ENCODE results near the gene PARL. TPM values are rescaled to one million over a fixed set of nuclear protein-coding genes. Genes with fewer than 3 reads are reported as not detected.

The PARL gene
- total and polyA plus RNA-seq, 2 of the 13 experiments (the other 11 are each of a cell fraction or from before 2014, with no cell fraction given): 46.3 to 58.6 TPM

DNA sequence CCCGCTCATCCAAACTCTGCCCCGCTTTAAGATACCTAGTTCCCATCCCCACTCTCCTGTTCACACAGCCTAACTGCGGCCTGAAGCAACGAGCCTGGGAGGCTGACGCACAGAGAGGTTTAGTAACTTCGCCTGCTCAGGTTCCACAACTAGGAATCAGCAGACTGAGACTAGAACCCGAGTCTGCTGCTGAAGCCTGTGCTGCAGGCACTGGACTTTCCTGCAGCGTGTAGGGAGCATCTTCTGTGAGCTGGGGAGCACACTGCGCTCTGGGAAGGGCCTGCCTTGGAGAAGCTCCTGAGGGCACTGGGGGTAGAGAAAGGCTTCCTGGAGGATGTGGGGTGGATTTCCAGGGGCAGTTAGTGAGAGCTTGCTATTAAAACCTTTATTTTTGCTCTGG lies 54.5 kb downstream of the PARL start:
- DNase-seq (ENCODE audit: low spot score) (no peak), ATAC-seq (no peak), FAIRE-seq (no peak)
- no TSS peak for BruUV-seq (replicated peaks)
- Histone ChIP-seq H3K4me3 (replicated peaks in 1 of 3; ENCODE audit: insufficient read depth in 1 of 3, low read depth in 2 of 3, low read length in 3 of 3) (no peak overlapping the region), H3K27me3 (ENCODE audit: control insufficient read depth in 1 of 2, insufficient read depth in 2 of 2, low read length in 2 of 2) (no peaks in the 10 kb centered on the region), H3K79me2 (ENCODE audit: insufficient read depth, low read length) (no peaks in the 10 kb centered on the region), H3K4me2 (ENCODE audit: low read depth, low read length) (no peak overlapping the region), H3K4me1 (ENCODE audit: insufficient read depth, low read length) (no peaks in the 10 kb centered on the region), H3K36me3 (replicated peaks in 1 of 2; ENCODE audit: control insufficient read depth in 1 of 2, insufficient read depth in 2 of 2, low read length in 2 of 2) (peaks cover 28 to 55% of the 10 kb centered on the region in 2 experiments; a peak in 4 of 5 replicates), H2AFZ (ENCODE audit: low read length) (no peak overlapping the region), H3K9me3 (ENCODE audit: low read length) (no peaks in the 10 kb centered on the region), H3K9ac (ENCODE audit: insufficient read depth, low read depth, low read length) (no peak overlapping the region), H3K27ac (ENCODE audit: extremely low read length, insufficient read depth, low read length) (no peak overlapping the region), H4K20me1 (ENCODE audit: insufficient read depth, low read length) (no peaks in the 10 kb centered on the region)
- POLR2A ChIA-PET: no interaction called here
- in situ Hi-C loops (cut with HindIII; ENCODE audit: extremely low pct_ligation_motif_present, low pct_unique_long_range_greater_than_20kb) (no loop called here), intact Hi-C loops (cut with micrococcal nuclease; ENCODE audit: unreplicated experiment) (no loop called here)
- CTCF ChIA-PET (ENCODE audit: low intra/inter-chr PET ratio, low total read pairs): no interaction called here
- TF ChIP-seq CENPT (CRISPR knock-in tag; IDR thresholded peaks at IDR 0.05; ENCODE audit: low read depth) (no peak), SALL1 (CRISPR knock-in tag; IDR thresholded peaks at IDR 0.05) (no peak), ZNF737 (CRISPR knock-in tag; IDR thresholded peaks at IDR 0.05; ENCODE audit: borderline replicate concordance) (no peak), BHLHE40 (IDR thresholded peaks at IDR 0.05; ENCODE audit: low read length) (no peak), ZNF563 (CRISPR knock-in tag; IDR thresholded peaks at IDR 0.05) (no peak), ZFY (CRISPR knock-in tag; IDR thresholded peaks at IDR 0.05) (no peak), CREB1 (IDR thresholded peaks at IDR 0.05) (no peak), CREB1 (CRISPR knock-in tag; IDR thresholded peaks at IDR 0.05) (no peak)
- TF ChIP-seq, protein P1, sequence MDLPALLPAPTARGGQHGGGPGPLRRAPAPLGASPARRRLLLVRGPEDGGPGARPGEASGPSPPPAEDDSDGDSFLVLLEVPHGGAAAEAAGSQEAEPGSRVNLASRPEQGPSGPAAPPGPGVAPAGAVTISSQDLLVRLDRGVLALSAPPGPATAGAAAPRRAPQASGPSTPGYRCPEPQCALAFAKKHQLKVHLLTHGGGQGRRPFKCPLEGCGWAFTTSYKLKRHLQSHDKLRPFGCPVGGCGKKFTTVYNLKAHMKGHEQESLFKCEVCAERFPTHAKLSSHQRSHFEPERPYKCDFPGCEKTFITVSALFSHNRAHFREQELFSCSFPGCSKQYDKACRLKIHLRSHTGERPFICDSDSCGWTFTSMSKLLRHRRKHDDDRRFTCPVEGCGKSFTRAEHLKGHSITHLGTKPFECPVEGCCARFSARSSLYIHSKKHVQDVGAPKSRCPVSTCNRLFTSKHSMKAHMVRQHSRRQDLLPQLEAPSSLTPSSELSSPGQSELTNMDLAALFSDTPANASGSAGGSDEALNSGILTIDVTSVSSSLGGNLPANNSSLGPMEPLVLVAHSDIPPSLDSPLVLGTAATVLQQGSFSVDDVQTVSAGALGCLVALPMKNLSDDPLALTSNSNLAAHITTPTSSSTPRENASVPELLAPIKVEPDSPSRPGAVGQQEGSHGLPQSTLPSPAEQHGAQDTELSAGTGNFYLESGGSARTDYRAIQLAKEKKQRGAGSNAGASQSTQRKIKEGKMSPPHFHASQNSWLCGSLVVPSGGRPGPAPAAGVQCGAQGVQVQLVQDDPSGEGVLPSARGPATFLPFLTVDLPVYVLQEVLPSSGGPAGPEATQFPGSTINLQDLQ (CRISPR knock-in tag; IDR thresholded peaks at IDR 0.05): no peak
- TF ChIP-seq, protein P2, sequence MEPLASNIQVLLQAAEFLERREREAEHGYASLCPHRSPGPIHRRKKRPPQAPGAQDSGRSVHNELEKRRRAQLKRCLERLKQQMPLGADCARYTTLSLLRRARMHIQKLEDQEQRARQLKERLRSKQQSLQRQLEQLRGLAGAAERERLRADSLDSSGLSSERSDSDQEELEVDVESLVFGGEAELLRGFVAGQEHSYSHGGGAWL (CRISPR knock-in tag; IDR thresholded peaks at IDR 0.05): no peak
- 99% methylated on average over 7 of the region's 9 CpGs for WGBS (ENCODE audit: low lambda C conversion rate)

Measured in HepG2 (cell line).